HCT116 (cell line): Measurements from ENCODE around the gene CILP2. TPM values are rescaled to one million over a fixed set of nuclear protein-coding genes. Genes with fewer than 3 reads are reported as not detected.

Experiments used
- ATAC-seq: fragments of 200-7000 bp; cut with Tn5 transposase; 2 replicates; pipeline ENCODE4 v1.9.1; 2020; ENCODE audit warnings: mild to moderate bottlenecking, moderate library complexity
- BruUV-seq: library from RNA; stranded (reverse); fragments of 400-500 nt; replicated peaks from 2 replicates; lab custom pipeline; 2021; lab: Mats Ljungman, UMichigan
- CTCF ChIA-PET: fragments of 300-600 bp; sonication (Branson Sonifier 250); formaldehyde crosslinking; loops from one replicate; lab custom pipeline; 2021; ENCODE audit warnings: antibody characterized with exemption; lab: Charles Lee
- POLR2A ChIA-PET: fragments of 300-600, 350-600 bp; sonication (Branson Sonifier 250); formaldehyde crosslinking; loops from one replicate; lab custom pipeline; 2021; ENCODE audit warnings: antibody characterized with exemption; lab: Charles Lee
- RAD21 ChIA-PET, 2 experiments: fragments of 300-600 bp; sonication (Branson Sonifier 250); formaldehyde crosslinking; loops; one replicate each; lab custom pipeline; 2023; ENCODE audit warnings: low total read pairs in 2 of 2; ENCODE audit not compliant: uncharacterized antibody in 2 of 2, unreplicated experiment in 2 of 2, low non-redundant PET in 1 of 2; lab: Charles Lee
- DNase-seq: peaks from one replicate; pipeline ENCODE4 v3.0.0-alpha.2; 2010; ENCODE audit warnings: low read depth, low spot score
- H2AFZ ChIP-seq: fragments of 200-600 bp; shearing (Covaris generic), sonication (generic); 2 replicates; pipeline ENCODE4 v1.6.1; 2017; ENCODE audit warnings: low read depth, mixed run types, mixed read lengths, antibody characterized with exemption, low read length; ENCODE audit not compliant: poor library complexity, severe bottlenecking
- H3K27ac ChIP-seq: 2 replicates; pipeline ENCODE4 v1.5.1; 2012; ENCODE audit warnings: low read depth, low read length
- H3K27me3 ChIP-seq: fragments of 200-600 bp; sonication (generic); 2 replicates; pipeline ENCODE4 v1.6.1; 2016; ENCODE audit warnings: mixed run types, low read length, mixed read lengths; ENCODE audit not compliant: insufficient read depth
- H3K36me3 ChIP-seq, 2 experiments: fragments of 200-500 bp in 1 of 2; fragments of 200-600 bp in 1 of 2; sonication (Bioruptor generic) in 1 of 2; sonication (generic) in 1 of 2; 2 replicates each; pipeline versions ENCODE4 v1.5.1 to v1.6.1; 2014 to 2016; ENCODE audit warnings: low read length in 2 of 2, inconsistent platforms in 1 of 2, mixed read lengths in 1 of 2, mixed run types in 1 of 2; ENCODE audit not compliant: insufficient read depth in 2 of 2, control insufficient read depth in 1 of 2
- H3K4me1 ChIP-seq, 2 experiments: fragments of 200-600 bp in 1 of 2; sonication (generic) in 1 of 2; 2 replicates each; pipeline versions ENCODE4 v1.5.1 to v1.6.1; 2012 to 2017; ENCODE audit warnings: low read length in 2 of 2, inconsistent platforms in 1 of 2, mild to moderate bottlenecking in 1 of 2, mixed read lengths in 1 of 2, mixed run types in 1 of 2, moderate library complexity in 1 of 2; ENCODE audit not compliant: insufficient read depth in 2 of 2, control insufficient read depth in 1 of 2
- H3K4me2 ChIP-seq: fragments of 200-600 bp; sonication (generic); 2 replicates; pipeline ENCODE4 v1.6.1; 2017; ENCODE audit warnings: mixed run types, low read length, mixed read lengths
- H3K4me3 ChIP-seq, 2 experiments: fragments of 200-600 bp in 1 of 2; sonication (generic) in 1 of 2; replicated peaks in 1 of 2; 2 replicates each; pipeline ENCODE4 v1.5.1; 2011 to 2016; ENCODE audit warnings: low read length in 2 of 2, control low read depth in 1 of 2, low read depth in 1 of 2, mild to moderate bottlenecking in 1 of 2, mixed read lengths in 1 of 2, mixed run types in 1 of 2
- H3K79me2 ChIP-seq: fragments of 200-600 bp; sonication (generic); 2 replicates; pipeline ENCODE4 v1.6.1; 2017; ENCODE audit warnings: mild to moderate bottlenecking, mixed run types, low read length, moderate library complexity, mixed read lengths; ENCODE audit not compliant: insufficient read depth
- H3K9ac ChIP-seq: fragments of 200-600 bp; sonication (generic); 2 replicates; pipeline ENCODE4 v1.6.1; 2016; ENCODE audit warnings: low read length, mixed read lengths
- H3K9me2 ChIP-seq: fragments of 200-600 bp; sonication (generic), shearing (Covaris generic); 2 replicates; pipeline ENCODE4 v1.6.1; 2017; ENCODE audit warnings: mixed run types, mild to moderate bottlenecking, moderate library complexity; ENCODE audit not compliant: insufficient read depth
- H3K9me3 ChIP-seq, 2 experiments: fragments of 200-500 bp in 1 of 2; fragments of 200-600 bp in 1 of 2; sonication (Bioruptor generic) in 1 of 2; sonication (generic) in 1 of 2; 2 replicates each; pipeline ENCODE4 v1.6.1; 2014 to 2017; ENCODE audit warnings: low read length in 2 of 2, mixed read lengths in 2 of 2, inconsistent platforms in 1 of 2, low read depth in 1 of 2, mild to moderate bottlenecking in 1 of 2, mixed run types in 1 of 2, moderate library complexity in 1 of 2; ENCODE audit not compliant: control insufficient read depth in 1 of 2, insufficient read depth in 1 of 2
- H4K20me1 ChIP-seq: fragments of 200-600 bp; sonication (generic), shearing (Covaris generic); 2 replicates; pipeline ENCODE4 v1.6.1; 2017; ENCODE audit warnings: mixed run types, mild to moderate bottlenecking, moderate library complexity; ENCODE audit not compliant: insufficient read depth
- ATF3 ChIP-seq: IDR thresholded peaks from 2 replicates; pipeline ENCODE4 v1.6.1; 2012
- CBX3 ChIP-seq: IDR thresholded peaks from 2 replicates; pipeline ENCODE4 v1.6.1; 2012; ENCODE audit warnings: low read depth
- CEBPB ChIP-seq: IDR thresholded peaks from 2 replicates; pipeline ENCODE4 v1.6.1; 2012; ENCODE audit warnings: low read depth
- CTCF ChIP-seq, 3 experiments: fragments of 200-600 bp in 1 of 3; sonication (generic) in 1 of 3; IDR thresholded peaks in 2 of 3; conservative IDR thresholded peaks in 1 of 3; 2 replicates each; pipeline ENCODE4 v1.5.1; 2012 to 2017; ENCODE audit warnings: low read depth in 2 of 3, low read length in 2 of 3, antibody characterized with exemption in 1 of 3, borderline replicate concordance in 1 of 3, control low read depth in 1 of 3, mild to moderate bottlenecking in 1 of 3, mixed read lengths in 1 of 3, mixed run types in 1 of 3, moderate library complexity in 1 of 3; ENCODE audit not compliant: insufficient read depth in 1 of 3
- EGR1 ChIP-seq: IDR thresholded peaks from 2 replicates; pipeline ENCODE4 v1.6.1; 2012; ENCODE audit warnings: low read depth
- EZH2phosphoT487 ChIP-seq: fragments of 200-600 bp; IDR thresholded peaks from 2 replicates; pipeline ENCODE4 v1.6.1; 2018; ENCODE audit warnings: antibody characterized with exemption, borderline replicate concordance
- FOSL1 ChIP-seq: IDR thresholded peaks from 2 replicates; pipeline ENCODE4 v1.6.1; 2012; ENCODE audit warnings: low read depth
- POLR2A ChIP-seq: IDR thresholded peaks from 2 replicates; pipeline ENCODE4 v1.7.0; 2011; ENCODE audit warnings: borderline replicate concordance; ENCODE audit not compliant: insufficient read depth, insufficient read length; ENCODE audit errors: extremely low read depth
- SIN3A ChIP-seq: IDR thresholded peaks from 2 replicates; pipeline ENCODE4 v1.6.1; 2012; ENCODE audit warnings: low read depth
- ZBTB33 ChIP-seq: IDR thresholded peaks from 2 replicates; pipeline ENCODE4 v1.6.1; 2011; ENCODE audit warnings: mild to moderate bottlenecking, low read length, moderate library complexity; ENCODE audit not compliant: insufficient replicate concordance; ENCODE audit errors: extremely low read depth
- intact Hi-C: fragments of 100-400 bp; cut with micrococcal nuclease; formaldehyde crosslinking; loops from 2 replicates; pipeline ENCODE4 v1.10.0; 2022
- total RNA-seq: library from RNA; stranded (reverse); gene quantifications from one replicate; pipeline ENCODE4 v1.2.1, GENCODE V29; 2021; ENCODE audit not compliant: unreplicated experiment

Gene CILP2
- total RNA-seq, 1 experiment from 2014 or later = 13.1 TPM

- BruUV-seq = no TSS peak
- CTCF ChIA-PET = no interaction called here
- ATAC-seq = no peak
These were observed 38.6 kb upstream of the CILP2 start for GRCh38 chr19:19499272-19499995.

More at GRCh38 chr19:19499272-19499995, 38.6 kb upstream of the CILP2 start:
- peaks cover 26 to 54% of the 10 kb centered on the region in 2 experiments; a peak in 3 of 4 replicates for H3K36me3 ChIP-seq
- no peaks in the 10 kb centered on the region for H3K27me3 ChIP-seq
- no peak overlapping the region for H2AFZ ChIP-seq
- no peak overlapping the region for H3K27ac ChIP-seq
- peaks cover 26% of the 10 kb centered on the region; the same call in 1 of the 2 replicates for H3K79me2 ChIP-seq
- H3K4me3 ChIP-seq = no peak overlapping the region
- TF ChIP-seq ZBTB33 (no peak), SIN3A (no peak), POLR2A (no peak), CBX3 (no peak), ATF3 (no peak), EGR1 (no peak), FOSL1 (no peak), CTCF (IDR thresholded peaks at IDR 0.05 in 2 of 3, conservative IDR thresholded peaks at IDR 0.05 in 1 of 3; ENCODE audit: borderline replicate concordance in 1 of 3, insufficient read depth in 1 of 3, low read depth in 2 of 3, low read length in 2 of 3) (no peak), EZH2phosphoT487 (no peak), CEBPB (no peak)
- H3K4me1 ChIP-seq = no peaks in the 10 kb centered on the region
- DNase-seq = no peak
- H4K20me1 ChIP-seq = no peaks in the 10 kb centered on the region
- H3K4me2 ChIP-seq = no peak overlapping the region
- ChIA-PET POLR2A (no interaction called here), RAD21 (no interaction called here)
- H3K9me2 ChIP-seq = no peaks in the 10 kb centered on the region
- no peaks in the 10 kb centered on the region for H3K9me3 ChIP-seq
- intact Hi-C loops = no loop called here
- H3K9ac ChIP-seq = no peak overlapping the region
